Trophoblast cell (in vitro differentiated cells and primary cell): ENCODE data around the gene GFOD1.
A peak's percentile ranks its signal among the peaks of the same experiment; 100 is the strongest.

ENCODE experiments used
- DNase-seq, 2 donors: peaks; one replicate each; pipeline ENCODE4 v3.0.0-alpha.2; 2016
- H2AFZ ChIP-seq: 2 replicates; pipeline ENCODE4 v1.6.1; 2013; ENCODE audit warnings: low read length, moderate library complexity, mild to moderate bottlenecking; ENCODE audit not compliant: insufficient read depth, poor library complexity
- H2AK5ac ChIP-seq: 2 replicates; pipeline ENCODE4 v1.6.1; 2013; ENCODE audit warnings: mild to moderate bottlenecking, low read length
- H2BK120ac ChIP-seq: 2 replicates; pipeline ENCODE4 v1.6.1; 2013; ENCODE audit warnings: low read length, mild to moderate bottlenecking, moderate library complexity; ENCODE audit not compliant: insufficient read depth, poor library complexity
- H2BK12ac ChIP-seq: 2 replicates; pipeline ENCODE4 v1.6.1; 2013; ENCODE audit warnings: mild to moderate bottlenecking, low read length, moderate library complexity
- H2BK5ac ChIP-seq: 2 replicates; pipeline ENCODE4 v1.6.1; 2013; ENCODE audit warnings: low read length, low read depth, moderate library complexity, mild to moderate bottlenecking; ENCODE audit not compliant: poor library complexity
- H3K14ac ChIP-seq: 2 replicates; pipeline ENCODE4 v1.6.1; 2013; ENCODE audit warnings: mild to moderate bottlenecking, low read length
- H3K18ac ChIP-seq: 2 replicates; pipeline ENCODE4 v1.6.1; 2013; ENCODE audit warnings: mild to moderate bottlenecking, low read length
- H3K23ac ChIP-seq: 2 replicates; pipeline ENCODE4 v1.6.1; 2013; ENCODE audit warnings: low read length
- H3K27ac ChIP-seq: 2 replicates; pipeline ENCODE4 v1.5.1; 2013; ENCODE audit warnings: low read depth, mild to moderate bottlenecking, inconsistent platforms, low read length, moderate library complexity
- H3K27me3 ChIP-seq: 2 replicates; pipeline ENCODE4 v1.6.1; 2013; ENCODE audit warnings: inconsistent platforms, mild to moderate bottlenecking, low read length, moderate library complexity; ENCODE audit not compliant: insufficient read depth
- H3K36me3 ChIP-seq, 2 experiments: 1 replicate in 1 of 2; 2 replicates in 1 of 2; pipeline ENCODE4 v1.6.1; 2013; ENCODE audit warnings: low read length in 2 of 2, mild to moderate bottlenecking in 2 of 2, moderate library complexity in 1 of 2; ENCODE audit not compliant: insufficient read depth in 2 of 2, control insufficient read depth in 1 of 2
- H3K4ac ChIP-seq: 2 replicates; pipeline ENCODE4 v1.6.1; 2013; ENCODE audit warnings: low read depth, mild to moderate bottlenecking, low read length, moderate library complexity
- H3K4me1 ChIP-seq, 2 experiments: 1 replicate in 1 of 2; 2 replicates in 1 of 2; pipeline ENCODE4 v1.6.1; 2013; ENCODE audit warnings: low read length in 2 of 2, mild to moderate bottlenecking in 2 of 2, moderate library complexity in 1 of 2; ENCODE audit not compliant: insufficient read depth in 2 of 2, control insufficient read depth in 1 of 2
- H3K4me2 ChIP-seq: 2 replicates; pipeline ENCODE4 v1.6.1; 2013; ENCODE audit warnings: inconsistent platforms, mild to moderate bottlenecking, low read length, moderate library complexity
- H3K4me3 ChIP-seq: 2 replicates; pipeline ENCODE4 v1.5.1; 2013; ENCODE audit warnings: mild to moderate bottlenecking, low read depth, low read length, inconsistent platforms
- H3K79me1 ChIP-seq: one replicate; pipeline ENCODE4 v1.6.1; 2013; ENCODE audit warnings: low read length
- H3K79me2 ChIP-seq: 2 replicates; pipeline ENCODE4 v1.6.1; 2013; ENCODE audit warnings: low read length, mild to moderate bottlenecking; ENCODE audit not compliant: control insufficient read depth, insufficient read depth, poor library complexity
- H3K9ac ChIP-seq: 2 replicates; pipeline ENCODE4 v1.6.1; 2013; ENCODE audit warnings: mild to moderate bottlenecking, low read length
- H3K9me3 ChIP-seq: 2 replicates; pipeline ENCODE4 v1.6.1; 2013; ENCODE audit warnings: low read depth, mild to moderate bottlenecking, control low read depth, inconsistent platforms, low read length; ENCODE audit not compliant: insufficient read depth
- H4K12ac ChIP-seq: 2 replicates; pipeline ENCODE4 v1.6.1; 2013; ENCODE audit warnings: low read depth, mild to moderate bottlenecking, low read length, moderate library complexity
- H4K8ac ChIP-seq: 2 replicates; pipeline ENCODE4 v1.6.1; 2013; ENCODE audit warnings: low read depth, mild to moderate bottlenecking, low read length, moderate library complexity
- H4K91ac ChIP-seq: one replicate; pipeline ENCODE4 v1.6.1; 2013; ENCODE audit warnings: low read depth, mild to moderate bottlenecking, low read length, moderate library complexity
- WGBS: extraction: QIAGEN DNeasy Blood & Tissue Kit; methylation state at CpG from one replicate; pipeline ENCODE4 v1.1.7; 2013; ENCODE audit warnings: missing lambda C conversion rate; ENCODE audit not compliant: insufficient read length, insufficient coverage; ENCODE audit errors: extremely low coverage; 5-methylcytosine and 5-hydroxymethylcytosine counted together

Gene GFOD1

DNA sequence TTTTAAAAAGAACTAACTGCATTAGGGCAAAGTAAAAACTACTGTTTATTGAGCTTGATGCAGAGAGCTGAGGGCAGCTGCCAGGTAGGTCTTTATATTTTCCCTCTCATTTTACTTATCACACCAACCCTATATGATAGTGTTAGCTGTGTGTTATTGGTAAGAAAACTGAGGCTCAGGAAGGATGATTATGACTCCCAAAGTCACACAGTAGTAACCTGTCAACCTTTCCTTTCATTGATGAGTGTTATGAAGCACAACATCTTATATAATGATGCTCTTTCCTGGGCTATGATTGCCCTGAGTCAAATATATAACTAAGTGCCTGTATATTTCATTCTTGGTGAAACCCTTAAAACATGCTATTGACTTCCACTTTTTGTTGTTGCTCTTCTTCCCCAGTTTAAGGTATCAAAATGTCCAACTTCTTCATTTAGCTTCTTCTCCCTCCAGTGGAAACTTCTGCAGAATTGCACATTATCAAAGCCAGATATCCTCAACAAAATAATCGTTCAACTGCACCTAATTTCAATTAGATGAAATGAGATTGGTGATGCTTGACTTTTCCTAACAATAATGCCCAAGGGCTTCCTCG lies 8.1 kb downstream of the GFOD1 start:
- no peaks in the 10 kb centered on the region for H3K36me3 ChIP-seq
- no peaks in the 10 kb centered on the region for H3K9me3 ChIP-seq
- peaks cover 21 to 24% of the 10 kb centered on the region in 2 experiments for H3K4me1 ChIP-seq
- peak overlapping the region; percentile 15 for H2BK5ac ChIP-seq
- H2AFZ ChIP-seq, result no peak overlapping the region
- no peak overlapping the region for H2BK12ac ChIP-seq
- no peak overlapping the region for H3K23ac ChIP-seq
- H3K9ac ChIP-seq, result no peak overlapping the region
- H4K12ac ChIP-seq, result no peak overlapping the region
- peak overlapping the region; percentile 22 for H3K27ac ChIP-seq
- no peak overlapping the region for H3K4me3 ChIP-seq
- H3K79me1 ChIP-seq, result peaks cover 4% of the 10 kb centered on the region
- no peak overlapping the region for H4K8ac ChIP-seq
- no peaks in the 10 kb centered on the region for H3K27me3 ChIP-seq
- no peak overlapping the region for H2BK120ac ChIP-seq
- H3K4ac ChIP-seq, result no peak overlapping the region
- H3K14ac ChIP-seq, result no peak overlapping the region
- no peak overlapping the region for H3K4me2 ChIP-seq
- no peak overlapping the region for H2AK5ac ChIP-seq
- H3K18ac ChIP-seq, result no peak overlapping the region
- no CpG with 5 or more reads among the region's 2 CpGs for WGBS
- no peak for DNase-seq
- peaks cover 2% of the 10 kb centered on the region for H3K79me2 ChIP-seq
- no peak overlapping the region for H4K91ac ChIP-seq

DNA sequence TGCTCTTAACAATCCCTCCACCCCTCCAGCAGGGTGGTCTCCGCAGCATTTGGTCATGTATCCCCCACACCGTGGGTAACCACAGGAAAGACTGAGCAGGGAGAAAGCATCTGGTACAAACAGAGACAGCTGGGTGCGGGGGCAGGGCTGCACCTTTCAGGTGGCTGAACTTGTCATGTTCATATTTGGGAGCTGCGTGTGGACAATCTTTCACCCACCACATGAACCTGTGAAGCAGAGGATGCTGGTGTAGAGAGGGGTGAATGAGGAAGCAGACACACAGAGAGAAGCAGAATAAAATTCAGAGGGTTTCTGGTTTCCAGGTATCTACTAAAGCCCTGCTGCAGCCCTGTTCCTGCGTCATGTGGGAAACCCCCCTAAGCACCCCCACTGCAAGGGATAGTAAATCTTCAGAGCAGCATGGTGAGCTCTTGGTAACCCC lies 8.9 kb downstream of the GFOD1 start:
- Histone ChIP-seq H3K79me1 (peaks cover 4% of the 10 kb centered on the region), H3K9ac (no peak overlapping the region), H2AK5ac (no peak overlapping the region), H3K18ac (no peak overlapping the region), H2BK5ac (no peak overlapping the region), H3K27me3 (no peaks in the 10 kb centered on the region), H4K91ac (no peak overlapping the region), H3K23ac (no peak overlapping the region), H3K9me3 (no peaks in the 10 kb centered on the region), H3K14ac (no peak overlapping the region), H3K79me2 (peaks cover 2% of the 10 kb centered on the region), H4K12ac (no peak overlapping the region), H4K8ac (no peak overlapping the region), H3K4ac (no peak overlapping the region), H2AFZ (no peak overlapping the region), H2BK120ac (no peak overlapping the region), H3K4me2 (no peak overlapping the region), H3K4me3 (no peak overlapping the region), H3K27ac (no peak overlapping the region), H2BK12ac (no peak overlapping the region), H3K36me3 (no peaks in the 10 kb centered on the region), H3K4me1 (peaks cover 21 to 24% of the 10 kb centered on the region in 2 experiments)
- no CpG with 5 or more reads among the region's 5 CpGs for WGBS
- no peak for DNase-seq

DNA sequence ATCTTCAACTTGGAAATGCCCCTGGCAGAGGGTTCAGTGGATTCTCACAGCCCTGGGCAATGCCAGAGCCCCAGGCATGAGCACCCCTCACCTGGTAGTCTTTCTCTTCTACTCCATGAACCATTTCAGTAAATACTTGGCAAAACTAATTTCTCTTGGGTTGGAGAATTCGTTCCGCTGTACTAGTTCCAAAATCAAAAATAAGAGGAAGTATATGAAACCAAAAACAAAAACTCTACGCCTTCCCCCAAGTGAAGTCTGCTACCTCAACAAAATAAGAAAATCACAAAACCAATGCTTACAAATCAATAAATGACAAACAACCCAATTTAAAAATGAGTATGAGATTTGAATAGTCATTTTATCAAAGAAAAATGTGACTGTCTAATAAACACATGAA lies 12.6 kb downstream of the GFOD1 start:
- no peak overlapping the region for H3K4me3 ChIP-seq
- no peak overlapping the region for H2BK5ac ChIP-seq
- no peak overlapping the region for H2AFZ ChIP-seq
- no peaks in the 10 kb centered on the region for H3K79me2 ChIP-seq
- H3K4ac ChIP-seq, result no peak overlapping the region
- H3K14ac ChIP-seq, result no peak overlapping the region
- no peak overlapping the region for H4K12ac ChIP-seq
- H3K4me2 ChIP-seq, result no peak overlapping the region
- no peak overlapping the region for H4K91ac ChIP-seq
- H2AK5ac ChIP-seq, result no peak overlapping the region
- WGBS, result no CpG with 5 or more reads among the region's 3 CpGs
- H3K9ac ChIP-seq, result no peak overlapping the region
- no peaks in the 10 kb centered on the region for H3K27me3 ChIP-seq
- H2BK120ac ChIP-seq, result no peak overlapping the region
- no peak overlapping the region for H4K8ac ChIP-seq
- no peak for DNase-seq
- no peaks in the 10 kb centered on the region for H3K36me3 ChIP-seq
- peaks cover 2% of the 10 kb centered on the region for H3K9me3 ChIP-seq
- H3K79me1 ChIP-seq, result no peaks in the 10 kb centered on the region
- peaks cover 7 to 9% of the 10 kb centered on the region in 2 experiments for H3K4me1 ChIP-seq
- H3K23ac ChIP-seq, result no peak overlapping the region
- no peak overlapping the region for H3K18ac ChIP-seq
- no peak overlapping the region for H2BK12ac ChIP-seq
- no peak overlapping the region for H3K27ac ChIP-seq

DNA sequence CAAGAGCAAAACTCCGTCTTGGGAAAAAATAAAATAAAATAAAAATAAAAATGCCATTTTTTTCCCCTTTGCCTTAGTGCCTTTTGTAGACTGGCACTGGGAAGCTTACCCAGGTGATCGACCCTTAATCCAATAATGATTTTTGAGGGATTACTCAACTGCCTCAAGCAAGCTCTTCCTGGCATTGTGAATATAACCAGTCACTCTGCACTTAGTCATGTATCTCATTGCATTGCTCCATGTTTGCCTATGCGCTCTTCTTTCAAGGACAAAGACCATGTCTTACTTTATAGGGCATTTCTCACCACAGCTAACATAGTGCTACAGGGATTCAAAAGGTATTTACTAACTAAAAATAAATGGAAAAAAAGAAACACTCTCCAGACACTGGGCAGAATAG lies 13.0 kb downstream of the GFOD1 start:
- Histone ChIP-seq H3K4me3 (no peak overlapping the region), H3K4ac (no peak overlapping the region), H3K27ac (no peak overlapping the region), H3K79me1 (no peaks in the 10 kb centered on the region), H2BK120ac (no peak overlapping the region), H3K14ac (no peak overlapping the region), H3K9ac (no peak overlapping the region), H2BK12ac (no peak overlapping the region), H3K27me3 (no peaks in the 10 kb centered on the region), H4K91ac (no peak overlapping the region), H3K4me1 (peaks cover 5 to 7% of the 10 kb centered on the region in 2 experiments), H3K36me3 (no peaks in the 10 kb centered on the region), H2AFZ (no peak overlapping the region), H3K4me2 (no peak overlapping the region), H3K79me2 (no peaks in the 10 kb centered on the region), H3K18ac (no peak overlapping the region), H2AK5ac (no peak overlapping the region), H4K12ac (no peak overlapping the region), H3K23ac (no peak overlapping the region), H4K8ac (no peak overlapping the region), H2BK5ac (no peak overlapping the region), H3K9me3 (peaks cover 2% of the 10 kb centered on the region)
- WGBS, result no CpG with 5 or more reads among the region's 3 CpGs
- peak in 1 of 2 donors; percentile 77 for DNase-seq
